Measurements from ENCODE around the gene TSPEAR.

The TSPEAR gene

GRCh38 chr21:44711327-44712202 lies at the start of gene TSPEAR:
Gene TSPEAR (minus strand): TSS chr21:44711572. CDS start chr21:44711514, 58 bp downstream.
- H3K4me3 ChIP-seq: no peak within 1 kb of the TSS
- intact Hi-C loops (cut with DNase I; ENCODE audit: low total_unique reads): no loop called here
- H3K4me1 ChIP-seq: peaks cover 0 to 36% (median 9%) of the 10 kb centered on the region in 4 donors
- peak in 1 of 2 donors; percentile 56 for DNase-seq
- H3K27me3 ChIP-seq: peaks cover 0 to 84% of the 10 kb centered on the region in 2 donors
- TF ChIP-seq CTCF (IDR thresholded peaks at IDR 0.05): no peak
- H3K27ac ChIP-seq: no peak within 1 kb of the TSS
- H3K9me3 ChIP-seq: no peaks in the 10 kb centered on the region
- H3K36me3 ChIP-seq: no peaks in the 10 kb centered on the region

GRCh38 chr21:44760376-44760775 lies 49.0 kb upstream of the TSPEAR start:
- no peaks in the 10 kb centered on the region for H3K27me3 ChIP-seq
- intact Hi-C loops (cut with DNase I; ENCODE audit: low total_unique reads): no loop called here
- H3K4me3 ChIP-seq: no peak overlapping the region
- peak; percentile 11 to 41 for DNase-seq
- no peaks in the 10 kb centered on the region for H3K36me3 ChIP-seq
- no peaks in the 10 kb centered on the region for H3K9me3 ChIP-seq
- peaks cover 0 to 6% (median 0%) of the 10 kb centered on the region in 4 donors for H3K4me1 ChIP-seq
- no peak overlapping the region for H3K27ac ChIP-seq
- TF ChIP-seq CTCF (IDR thresholded peaks at IDR 0.05): no peak

- TF ChIP-seq CTCF (IDR thresholded peaks at IDR 0.05): no peak
- intact Hi-C loops (cut with DNase I; ENCODE audit: low total_unique reads): no loop called here
- DNase-seq: peak; percentile 11 to 62
- H3K4me3 ChIP-seq: no peak overlapping the region
- H3K4me1 ChIP-seq: peaks cover 0 to under 1% (median 0%) of the 10 kb centered on the region in 4 donors
- no peaks in the 10 kb centered on the region for H3K9me3 ChIP-seq
- H3K36me3 ChIP-seq: no peaks in the 10 kb centered on the region
- H3K27me3 ChIP-seq: no peaks in the 10 kb centered on the region
- H3K27ac ChIP-seq: no peak overlapping the region
These were observed 48.4 kb upstream of the TSPEAR start for GRCh38 chr21:44759628-44760285.

- no peaks in the 10 kb centered on the region for H3K9me3 ChIP-seq
- DNase-seq: peak; percentile 10 to 51
- intact Hi-C loops (cut with DNase I; ENCODE audit: low total_unique reads): no loop called here
These were observed 47.6 kb upstream of the TSPEAR start for GRCh38 chr21:44758781-44759627.

More at GRCh38 chr21:44758781-44759627, 47.6 kb upstream of the TSPEAR start:
- H3K4me1 ChIP-seq: no peaks in the 10 kb centered on the region
- H3K4me3 ChIP-seq: no peak overlapping the region
- no peak overlapping the region for H3K27ac ChIP-seq
- TF ChIP-seq CTCF (IDR thresholded peaks at IDR 0.05): no peak
- H3K36me3 ChIP-seq: no peaks in the 10 kb centered on the region
- H3K27me3 ChIP-seq: no peaks in the 10 kb centered on the region

Measured in tibial artery (tissue), 4 donors.